HG02943 (cell line): ENCODE measurements around the gene PITPNM3.

Experiments
- ATAC-seq: cut with Tn5 transposase; IDR thresholded peaks from one replicate; pipeline ENCODE4 v1.9.1; 2021; ENCODE audit warnings: mild to moderate bottlenecking, low read depth, moderate library complexity; ENCODE audit not compliant: unreplicated experiment

PITPNM3 gene

GRCh38 chr17:6470146-6470718 lies 86.1 kb downstream of the PITPNM3 start:
- no peak for ATAC-seq

- no peak for ATAC-seq
These were observed 88.1 kb downstream of the PITPNM3 start for GRCh38 chr17:6468051-6468790.

- ATAC-seq = no peak
These were observed 88.8 kb downstream of the PITPNM3 start for GRCh38 chr17:6467567-6467966.

- ATAC-seq = no peak
These were observed 91.0 kb downstream of the PITPNM3 start for GRCh38 chr17:6465206-6466003.

- ATAC-seq = no peak
These were observed 91.8 kb downstream of the PITPNM3 start for GRCh38 chr17:6464446-6465041.

- ATAC-seq = no peak
These were observed 92.5 kb downstream of the PITPNM3 start for GRCh38 chr17:6463616-6464445.

GRCh38 chr17:6462692-6463091 lies 93.7 kb downstream of the PITPNM3 start:
- no peak for ATAC-seq

GRCh38 chr17:6461792-6462524 lies 94.4 kb downstream of the PITPNM3 start:
- no peak for ATAC-seq

GRCh38 chr17:6461246-6461645 lies 95.1 kb downstream of the PITPNM3 start:
- no peak for ATAC-seq

- no peak for ATAC-seq
These were observed 95.7 kb downstream of the PITPNM3 start for GRCh38 chr17:6460531-6461161.

- no peak for ATAC-seq
These were observed 97.8 kb downstream of the PITPNM3 start for GRCh38 chr17:6458460-6458950.

- no peak for ATAC-seq
These were observed 98.5 kb downstream of the PITPNM3 start for GRCh38 chr17:6457688-6458459.

GRCh38 chr17:6456914-6457687 lies 99.3 kb downstream of the PITPNM3 start:
- ATAC-seq = no peak

- ATAC-seq = no peak
These were observed 100.0 kb downstream of the PITPNM3 start for GRCh38 chr17:6456321-6456720.

- ATAC-seq = no peak
These were observed 101.0 kb downstream of the PITPNM3 start for GRCh38 chr17:6455321-6455705.

- ATAC-seq = no peak
These were observed 101.6 kb downstream of the PITPNM3 start for GRCh38 chr17:6454495-6455320.
